IMR-90 (cell line): ENCODE data around the gene SORCS1.

Source experiments
- CEBPB ChIP-seq: IDR thresholded peaks from 2 replicates; pipeline ENCODE4 v1.6.1; 2012; ENCODE audit warnings: low read depth, low read length, improper control_type of control experiment
- MAZ ChIP-seq: IDR thresholded peaks from 2 replicates; pipeline ENCODE4 v1.6.1; 2012; ENCODE audit warnings: low read depth, mild to moderate bottlenecking, low read length, improper control_type of control experiment, moderate library complexity, borderline replicate concordance
- POLR2A ChIP-seq: IDR thresholded peaks from 2 replicates; pipeline ENCODE4 v1.6.1; 2012; ENCODE audit warnings: mild to moderate bottlenecking, low read depth, low read length
- RFX5 ChIP-seq: IDR thresholded peaks from 2 replicates; pipeline ENCODE4 v1.8.0; 2012; ENCODE audit warnings: low read depth, mild to moderate bottlenecking, low read length, moderate library complexity
- TF ChIP-seq, protein P1 (sequence below): conservative IDR thresholded peaks from 2 replicates; pipeline ENCODE4 v1.5.1; 2012; ENCODE audit warnings: mild to moderate bottlenecking, low read depth, low read length, improper control_type of control experiment
- TF ChIP-seq, protein P2 (sequence below): fragments of 150-350 bp; IDR thresholded peaks from 2 replicates; pipeline ENCODE4 v1.6.1; 2017; ENCODE audit warnings: mild to moderate bottlenecking, antibody characterized with exemption, low read length, low read depth
- TF ChIP-seq, protein P3 (sequence below): fragments of 150-350 bp; IDR thresholded peaks from 2 replicates; pipeline ENCODE4 v1.6.1; 2016; ENCODE audit warnings: low read depth, mild to moderate bottlenecking, low read length, moderate library complexity, borderline replicate concordance

DNA sequence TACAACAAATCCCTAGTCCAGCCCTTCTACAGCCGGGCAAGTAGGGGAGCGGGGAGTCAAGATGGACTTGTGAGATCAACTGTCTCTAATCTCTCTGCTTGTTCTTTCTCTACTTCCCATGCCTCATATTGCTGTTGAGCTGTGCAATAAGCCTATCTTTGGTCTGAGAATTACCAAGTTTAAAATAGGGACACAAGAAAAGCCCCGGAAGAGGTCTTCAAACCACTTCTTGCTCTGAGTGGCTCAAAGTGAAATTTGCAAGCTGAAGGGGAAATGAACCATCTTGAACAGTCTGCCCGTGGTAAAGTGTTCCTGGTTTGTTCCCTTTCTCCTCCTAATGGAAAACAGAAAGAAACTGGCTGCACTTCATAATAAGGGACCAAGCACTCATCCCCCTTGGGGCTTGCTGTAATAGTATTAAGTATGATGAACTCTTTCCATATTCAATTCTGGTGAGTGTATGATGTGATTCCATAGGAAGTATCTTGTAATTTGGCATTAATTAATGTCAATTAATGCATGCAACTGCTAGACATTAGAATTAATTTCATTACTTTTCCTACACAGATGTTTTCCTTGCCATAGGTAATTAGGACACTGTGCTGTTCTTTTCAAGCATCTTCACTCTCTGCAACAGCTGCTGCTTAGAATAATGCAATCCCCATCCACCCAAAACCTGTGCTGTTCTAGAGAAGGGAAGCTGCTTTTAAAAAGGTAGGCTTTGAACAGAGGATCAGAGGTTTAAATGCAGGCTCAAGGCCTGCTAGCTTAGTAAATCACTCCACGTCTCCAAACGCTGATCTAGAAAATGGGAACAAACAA lies 449.6 kb downstream of the SORCS1 start:
- TF ChIP-seq, protein P1, sequence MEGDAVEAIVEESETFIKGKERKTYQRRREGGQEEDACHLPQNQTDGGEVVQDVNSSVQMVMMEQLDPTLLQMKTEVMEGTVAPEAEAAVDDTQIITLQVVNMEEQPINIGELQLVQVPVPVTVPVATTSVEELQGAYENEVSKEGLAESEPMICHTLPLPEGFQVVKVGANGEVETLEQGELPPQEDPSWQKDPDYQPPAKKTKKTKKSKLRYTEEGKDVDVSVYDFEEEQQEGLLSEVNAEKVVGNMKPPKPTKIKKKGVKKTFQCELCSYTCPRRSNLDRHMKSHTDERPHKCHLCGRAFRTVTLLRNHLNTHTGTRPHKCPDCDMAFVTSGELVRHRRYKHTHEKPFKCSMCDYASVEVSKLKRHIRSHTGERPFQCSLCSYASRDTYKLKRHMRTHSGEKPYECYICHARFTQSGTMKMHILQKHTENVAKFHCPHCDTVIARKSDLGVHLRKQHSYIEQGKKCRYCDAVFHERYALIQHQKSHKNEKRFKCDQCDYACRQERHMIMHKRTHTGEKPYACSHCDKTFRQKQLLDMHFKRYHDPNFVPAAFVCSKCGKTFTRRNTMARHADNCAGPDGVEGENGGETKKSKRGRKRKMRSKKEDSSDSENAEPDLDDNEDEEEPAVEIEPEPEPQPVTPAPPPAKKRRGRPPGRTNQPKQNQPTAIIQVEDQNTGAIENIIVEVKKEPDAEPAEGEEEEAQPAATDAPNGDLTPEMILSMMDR = no peak
- TF ChIP-seq POLR2A = no peak
- TF ChIP-seq RFX5 = no peak
- no peak for TF ChIP-seq MAZ
- TF ChIP-seq, protein P2, sequence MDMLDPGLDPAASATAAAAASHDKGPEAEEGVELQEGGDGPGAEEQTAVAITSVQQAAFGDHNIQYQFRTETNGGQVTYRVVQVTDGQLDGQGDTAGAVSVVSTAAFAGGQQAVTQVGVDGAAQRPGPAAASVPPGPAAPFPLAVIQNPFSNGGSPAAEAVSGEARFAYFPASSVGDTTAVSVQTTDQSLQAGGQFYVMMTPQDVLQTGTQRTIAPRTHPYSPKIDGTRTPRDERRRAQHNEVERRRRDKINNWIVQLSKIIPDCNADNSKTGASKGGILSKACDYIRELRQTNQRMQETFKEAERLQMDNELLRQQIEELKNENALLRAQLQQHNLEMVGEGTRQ = no peak
- TF ChIP-seq, protein P3, sequence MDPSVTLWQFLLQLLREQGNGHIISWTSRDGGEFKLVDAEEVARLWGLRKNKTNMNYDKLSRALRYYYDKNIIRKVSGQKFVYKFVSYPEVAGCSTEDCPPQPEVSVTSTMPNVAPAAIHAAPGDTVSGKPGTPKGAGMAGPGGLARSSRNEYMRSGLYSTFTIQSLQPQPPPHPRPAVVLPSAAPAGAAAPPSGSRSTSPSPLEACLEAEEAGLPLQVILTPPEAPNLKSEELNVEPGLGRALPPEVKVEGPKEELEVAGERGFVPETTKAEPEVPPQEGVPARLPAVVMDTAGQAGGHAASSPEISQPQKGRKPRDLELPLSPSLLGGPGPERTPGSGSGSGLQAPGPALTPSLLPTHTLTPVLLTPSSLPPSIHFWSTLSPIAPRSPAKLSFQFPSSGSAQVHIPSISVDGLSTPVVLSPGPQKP = no peak
- no peak for TF ChIP-seq CEBPB
